Amygdala (tissue), 56 donors: Measurements from ENCODE around the gene ITPRIPL1.

Experiments
- DNase-seq, 56 donors: peaks; one replicate each; lab custom pipeline; 2025; lab: John Stamatoyannopoulos, UW

The ITPRIPL1 gene

GRCh38 chr2:96353606-96354101 lies 28.5 kb downstream of the ITPRIPL1 start:
- DNase-seq = no peak

- no peak for DNase-seq
These were observed 29.4 kb downstream of the ITPRIPL1 start for GRCh38 chr2:96354492-96354891.

- DNase-seq = no peak
These were observed 31.8 kb downstream of the ITPRIPL1 start for GRCh38 chr2:96356889-96357288.

GRCh38 chr2:96359310-96359709 lies 34.2 kb downstream of the ITPRIPL1 start:
- peak in 48 of 56 donors; percentile 7 to 89 (median 50) for DNase-seq

DNA sequence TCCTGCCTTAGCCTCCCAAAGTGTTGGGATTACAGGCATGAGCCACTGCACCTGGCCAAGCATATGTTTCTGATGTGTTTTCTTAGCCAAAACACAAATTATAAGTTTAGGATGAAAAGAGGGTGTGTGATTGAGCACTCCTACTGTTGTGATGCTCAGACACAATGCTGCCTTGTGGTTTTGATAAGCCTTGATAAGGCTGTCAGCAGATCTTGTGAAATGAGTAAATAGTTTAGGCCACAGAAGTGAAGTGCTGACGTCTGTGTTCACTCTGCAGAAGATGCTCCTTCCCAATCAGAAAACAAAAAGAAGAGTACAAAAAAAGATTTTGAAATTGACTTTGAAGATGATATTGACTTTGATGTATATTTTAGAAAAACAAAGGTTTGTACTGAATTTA lies 34.7 kb downstream of the ITPRIPL1 start:
- DNase-seq = no peak

- DNase-seq = no peak
These were observed 36.6 kb downstream of the ITPRIPL1 start for GRCh38 chr2:96361751-96362150.

- DNase-seq = no peak
These were observed 44.1 kb downstream of the ITPRIPL1 start for GRCh38 chr2:96369186-96369585.

GRCh38 chr2:96374211-96374951 lies 49.3 kb downstream of the ITPRIPL1 start:
- DNase-seq = peak in 25 of 56 donors; percentile 3 to 82 (median 21)
